Prostate gland (tissue), 2 donors: ENCODE measurements around the gene SCUBE1.

Experiments used
- CTCF ChIP-seq, 4 experiments: fragments of 200-600 bp in 2 of 4; fragments of 450-650 bp in 2 of 4; sonication (generic) in 2 of 4; IDR thresholded peaks; 1 replicate in 3 of 4; 2 replicates in 1 of 4; pipeline ENCODE4 v1.5.1; 2016 to 2019; ENCODE audit warnings: antibody characterized with exemption in 4 of 4, mild to moderate bottlenecking in 2 of 4, moderate library complexity in 2 of 4
- POLR2A ChIP-seq: fragments of 450-650 bp; IDR thresholded peaks from one replicate; pipeline ENCODE4 v1.6.1; 2016; ENCODE audit warnings: antibody characterized with exemption, mild to moderate bottlenecking

- TF ChIP-seq POLR2A = no peak
- no peak for TF ChIP-seq CTCF (IDR thresholded peaks at IDR 0.05)
These were observed 162.5 kb downstream of the SCUBE1 start for GRCh38 chr22:43180670-43181069.
